Activated naive CD4-positive, alpha-beta T cell treated with anti-CD3 and anti-CD28 coated beads, Interleukin-2, amount 10 ng/mL, durations not matched to agents 7 days and 5 days (primary cell): ENCODE results near the gene DGCR8.
A peak's percentile ranks its signal among the peaks of the same experiment; 100 is the strongest.

ENCODE experiments used
- CTCF ChIA-PET: fragments of 350-600 bp; sonication (Branson Sonifier 250); formaldehyde crosslinking; loops from one replicate; lab custom pipeline; 2021; ENCODE audit warnings: antibody characterized with exemption; lab: Charles Lee
- DNase-seq: peaks from one replicate; pipeline ENCODE4 v3.0.0-alpha.2; 2020
- H3K27ac Mint-ChIP-seq: one replicate; pipeline ENCODE4 v1.8.0; 2021; ENCODE audit warnings: mild to moderate bottlenecking, moderate library complexity, mixed read lengths
- H3K27me3 Mint-ChIP-seq: one replicate; pipeline ENCODE4 v1.8.0; 2021; ENCODE audit warnings: mild to moderate bottlenecking, mixed read lengths
- H3K36me3 Mint-ChIP-seq: one replicate; pipeline ENCODE4 v1.8.0; 2021; ENCODE audit warnings: mixed read lengths
- H3K4me1 Mint-ChIP-seq: one replicate; pipeline ENCODE4 v1.8.0; 2021; ENCODE audit warnings: mixed read lengths
- H3K4me3 Mint-ChIP-seq: one replicate; pipeline ENCODE4 v1.8.0; 2021; ENCODE audit warnings: mild to moderate bottlenecking, moderate library complexity, mixed read lengths
- H3K9me3 Mint-ChIP-seq: one replicate; pipeline ENCODE4 v1.8.0; 2021; ENCODE audit warnings: mixed read lengths

Gene DGCR8

DNA sequence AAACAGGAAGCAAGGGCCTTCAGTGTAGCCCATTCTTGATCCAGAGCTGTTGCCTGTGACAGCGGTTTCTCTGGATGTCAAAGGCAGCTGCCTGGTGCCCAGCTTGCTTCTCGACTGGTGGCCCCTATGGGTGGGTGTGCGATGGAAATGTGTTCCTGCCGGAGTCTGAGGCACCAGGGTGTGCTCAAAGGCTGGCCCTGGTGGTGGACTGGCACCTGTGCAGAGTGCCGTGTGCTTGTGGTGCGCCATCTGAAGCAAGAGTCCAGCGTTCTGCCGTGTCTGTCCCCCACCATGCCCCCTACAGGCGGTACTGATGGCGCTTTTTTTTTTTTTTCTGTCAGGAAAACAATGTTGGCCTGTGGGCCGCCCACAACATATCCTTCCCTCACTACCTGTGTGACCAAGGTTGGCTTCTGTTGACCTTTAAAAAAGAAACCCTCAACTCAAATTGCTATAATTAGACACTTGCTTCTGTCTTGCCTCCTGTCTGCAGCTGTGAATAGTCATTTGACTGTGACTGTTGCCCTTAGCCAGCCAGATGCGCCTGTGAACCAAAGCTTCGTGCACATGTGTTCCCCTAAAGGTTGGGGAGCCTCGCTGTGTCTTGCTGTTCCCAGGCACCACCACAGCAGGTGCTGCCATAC is 31.1 kb downstream of the DGCR8 start:
- no peak overlapping the region for H3K4me3 Mint-ChIP-seq
- peak overlapping the region; percentile 46 for H3K27ac Mint-ChIP-seq
- H3K9me3 Mint-ChIP-seq, result no peaks in the 10 kb centered on the region
- peaks cover 21% of the 10 kb centered on the region for H3K4me1 Mint-ChIP-seq
- peaks cover 39% of the 10 kb centered on the region for H3K36me3 Mint-ChIP-seq
- H3K27me3 Mint-ChIP-seq, result no peaks in the 10 kb centered on the region
- DNase-seq, result peak; percentile 38
- CTCF ChIA-PET, result interaction anchor here (1.0 to 1.4 kb wide), 3 partner anchors 15 to 140 kb away, joined by 4 read pairs; no protein-coding TSS in a partner anchor

- H3K27ac Mint-ChIP-seq, result peak overlapping the region; percentile 71
- CTCF ChIA-PET, result interaction anchor here (1.1 to 1.4 kb wide), 3 partner anchors 11 to 141 kb away, joined by 3 to 4 read pairs (median 4); no protein-coding TSS in a partner anchor
- no peaks in the 10 kb centered on the region for H3K27me3 Mint-ChIP-seq
- H3K4me3 Mint-ChIP-seq, result no peak overlapping the region
- H3K4me1 Mint-ChIP-seq, result peaks cover 25% of the 10 kb centered on the region
- no peaks in the 10 kb centered on the region for H3K9me3 Mint-ChIP-seq
- peaks cover 39% of the 10 kb centered on the region for H3K36me3 Mint-ChIP-seq
- DNase-seq, result no peak
These were observed 31.9 kb downstream of the DGCR8 start for GRCh38 chr22:20111689-20112622.

DNA sequence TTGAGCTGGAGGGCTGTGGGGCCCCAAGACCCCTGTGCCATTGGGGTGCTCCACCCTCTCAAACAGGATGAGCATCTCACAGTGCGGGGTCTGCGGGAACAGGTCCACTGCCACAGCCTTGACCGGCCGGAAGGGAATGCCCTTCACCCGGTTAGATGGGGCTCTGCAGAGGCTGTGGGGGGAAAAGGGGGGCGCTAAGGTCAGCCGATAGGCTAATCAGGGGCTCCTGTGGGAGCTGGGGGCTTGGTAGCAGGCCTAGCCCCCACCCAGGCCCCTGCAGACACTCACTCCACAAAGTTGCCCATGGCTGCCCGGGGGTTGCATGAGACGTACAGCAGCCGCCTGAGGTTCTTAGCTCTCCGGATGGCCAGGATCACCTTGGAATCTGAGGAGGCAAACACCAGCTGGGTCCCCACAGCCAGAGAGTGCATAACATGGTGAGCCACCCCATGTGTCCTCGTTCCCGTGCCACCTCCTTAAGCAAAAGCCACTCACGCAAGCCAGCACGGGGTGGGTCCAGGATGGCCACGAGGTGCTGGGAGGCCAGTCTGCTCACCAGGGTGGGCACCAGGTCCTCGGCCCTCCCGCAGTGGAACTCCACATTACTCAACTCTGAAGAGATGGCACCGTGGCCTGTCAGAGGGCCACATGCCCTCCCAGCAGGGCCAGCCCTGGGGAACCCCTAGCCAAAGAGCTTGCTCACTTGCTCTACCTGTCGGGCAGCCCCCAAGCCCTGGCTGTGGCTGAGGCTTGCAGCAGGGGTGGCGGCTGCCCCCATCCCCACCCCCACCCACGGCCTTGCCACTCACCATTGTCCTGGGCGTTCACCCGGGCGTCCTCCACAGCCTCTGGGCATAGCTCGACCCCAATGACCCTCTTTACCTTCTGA is 32.8 kb downstream of the DGCR8 start:
- no peak overlapping the region for H3K27ac Mint-ChIP-seq
- peaks cover 25% of the 10 kb centered on the region for H3K4me1 Mint-ChIP-seq
- no peaks in the 10 kb centered on the region for H3K27me3 Mint-ChIP-seq
- no peak for DNase-seq
- H3K36me3 Mint-ChIP-seq, result peaks cover 32% of the 10 kb centered on the region
- CTCF ChIA-PET, result interaction anchor here (1.1 kb wide), 1 partner anchor 12 kb away, joined by 3 read pairs; no protein-coding TSS in a partner anchor
- no peaks in the 10 kb centered on the region for H3K9me3 Mint-ChIP-seq
- H3K4me3 Mint-ChIP-seq, result no peak overlapping the region

- H3K27me3 Mint-ChIP-seq, result no peaks in the 10 kb centered on the region
- CTCF ChIA-PET, result no interaction called here
- peaks cover 33% of the 10 kb centered on the region for H3K4me1 Mint-ChIP-seq
- H3K27ac Mint-ChIP-seq, result peak overlapping the region; percentile 73
- no peak overlapping the region for H3K4me3 Mint-ChIP-seq
- H3K36me3 Mint-ChIP-seq, result peaks cover 30% of the 10 kb centered on the region
- no peak for DNase-seq
- no peaks in the 10 kb centered on the region for H3K9me3 Mint-ChIP-seq
These were observed 33.7 kb downstream of the DGCR8 start for GRCh38 chr22:20113551-20114310.

- H3K4me3 Mint-ChIP-seq, result peak overlapping the region; percentile 90
- H3K36me3 Mint-ChIP-seq, result peaks cover 37% of the 10 kb centered on the region
- CTCF ChIA-PET, result no interaction called here
- peaks cover 43% of the 10 kb centered on the region for H3K4me1 Mint-ChIP-seq
- H3K27ac Mint-ChIP-seq, result peak overlapping the region; percentile 78
- H3K27me3 Mint-ChIP-seq, result no peaks in the 10 kb centered on the region
- DNase-seq, result no peak
- H3K9me3 Mint-ChIP-seq, result no peaks in the 10 kb centered on the region
These were observed 34.8 kb downstream of the DGCR8 start for GRCh38 chr22:20114506-20115475.

DNA sequence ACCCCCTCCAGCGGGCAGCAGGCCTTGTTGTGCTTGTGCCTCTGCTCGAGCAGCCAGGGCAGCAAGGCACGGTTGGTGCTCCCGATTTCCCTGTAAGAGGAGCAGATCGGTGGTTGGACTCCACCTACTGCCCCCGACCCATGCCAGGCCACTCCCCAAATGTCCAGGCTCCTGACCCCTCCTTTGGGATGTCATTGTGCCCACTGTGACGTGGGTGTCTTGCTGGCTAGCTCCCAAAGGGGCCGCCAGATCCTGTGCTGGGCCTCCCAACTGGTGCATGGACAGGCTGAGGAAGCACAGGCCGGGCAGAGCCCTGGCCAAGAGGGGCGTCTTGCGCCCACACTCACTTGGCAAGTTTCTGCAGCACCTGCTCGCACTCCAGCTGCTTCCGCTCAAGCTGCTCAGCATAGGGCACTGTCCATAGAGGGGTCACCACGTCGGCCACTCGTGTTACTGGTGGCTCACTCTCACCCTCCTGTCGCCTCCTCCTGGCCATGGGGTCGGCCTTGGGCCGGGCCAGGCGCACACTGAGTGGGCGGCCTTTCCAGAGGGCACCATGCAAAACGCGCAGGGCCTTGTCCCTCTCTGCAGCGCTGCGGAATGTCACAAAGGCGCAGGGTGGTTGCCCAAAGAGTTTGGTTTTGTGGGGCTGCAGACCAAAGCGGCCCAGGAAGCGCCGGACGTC is 35.8 kb downstream of the DGCR8 start, which contains the start of gene RANBP1:
Gene RANBP1 (plus strand): TSS at position 414 of the 685 bp plus-strand sequence. CDS start 81 bp downstream, at position 495.
- H3K36me3 Mint-ChIP-seq, result peaks cover 37% of the 10 kb centered on the region
- H3K9me3 Mint-ChIP-seq, result no peaks in the 10 kb centered on the region
- H3K27ac Mint-ChIP-seq, result peak within 1 kb of the TSS; percentile 96
- H3K4me3 Mint-ChIP-seq, result peak within 1 kb of the TSS; percentile 90
- H3K4me1 Mint-ChIP-seq, result peaks cover 53% of the 10 kb centered on the region
- DNase-seq, result no peak
- CTCF ChIA-PET, result no interaction called here
- H3K27me3 Mint-ChIP-seq, result no peaks in the 10 kb centered on the region

GRCh38 chr22:20116376-20116950 is 36.4 kb downstream of the DGCR8 start:
- H3K4me3 Mint-ChIP-seq, result peak overlapping the region; percentile 90
- no peaks in the 10 kb centered on the region for H3K27me3 Mint-ChIP-seq
- H3K4me1 Mint-ChIP-seq, result peaks cover 51% of the 10 kb centered on the region
- H3K36me3 Mint-ChIP-seq, result peaks cover 36% of the 10 kb centered on the region
- peak overlapping the region; percentile 96 for H3K27ac Mint-ChIP-seq
- CTCF ChIA-PET, result no interaction called here
- H3K9me3 Mint-ChIP-seq, result no peaks in the 10 kb centered on the region
- DNase-seq, result no peak

DNA sequence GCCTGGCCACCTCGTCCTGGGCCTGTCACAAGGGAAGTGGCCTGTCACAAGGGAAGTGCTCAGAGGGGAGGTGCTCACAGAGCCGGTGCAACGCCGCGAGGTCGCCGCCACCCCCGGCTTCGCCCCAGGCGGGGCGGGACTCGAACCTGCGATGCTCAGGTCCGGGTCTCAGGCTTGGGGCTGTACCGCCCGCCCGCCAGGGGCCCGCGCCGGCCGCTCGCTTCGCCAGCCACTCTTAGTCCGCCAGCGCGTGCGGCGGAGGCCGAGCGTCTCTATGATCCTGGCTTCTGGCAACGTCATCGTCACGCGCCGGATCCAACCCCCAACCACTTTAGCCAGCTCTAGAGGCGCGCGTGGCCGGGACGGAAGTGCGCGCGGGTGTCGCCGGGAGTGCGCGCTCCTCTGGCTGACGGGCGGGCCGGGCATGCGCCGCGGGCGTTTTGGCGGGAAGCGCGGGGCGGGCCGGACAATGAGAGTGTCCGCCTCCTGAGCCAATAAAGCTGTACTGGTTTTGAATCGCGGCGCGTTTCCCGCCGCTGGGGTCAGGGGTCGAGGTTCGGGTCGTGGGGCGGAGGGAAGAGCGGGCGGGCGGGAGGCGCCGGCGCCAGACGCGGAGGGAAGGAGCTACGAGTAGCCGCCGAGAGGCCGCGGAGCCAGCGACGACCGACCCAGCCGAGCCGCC is 37.1 kb downstream of the DGCR8 start, which contains the start of gene TRMT2A:
Gene TRMT2A (minus strand): TSS at position 276 of the 682 bp plus-strand sequence. CDS start 320 bp downstream, outside the sequence.
- peak within 1 kb of the TSS; percentile 96 for H3K27ac Mint-ChIP-seq
- no peaks in the 10 kb centered on the region for H3K9me3 Mint-ChIP-seq
- no peaks in the 10 kb centered on the region for H3K27me3 Mint-ChIP-seq
- H3K4me3 Mint-ChIP-seq, result peak within 1 kb of the TSS; percentile 90
- peak; percentile 98 for DNase-seq
- peaks cover 38% of the 10 kb centered on the region for H3K36me3 Mint-ChIP-seq
- CTCF ChIA-PET, result interaction anchor here (1.1 to 2.4 kb wide), 2 partner anchors 12 to 164 kb away, joined by 3 to 9 read pairs; no protein-coding TSS in a partner anchor
- H3K4me1 Mint-ChIP-seq, result peaks cover 54% of the 10 kb centered on the region

- no peaks in the 10 kb centered on the region for H3K9me3 Mint-ChIP-seq
- CTCF ChIA-PET, result interaction anchor here (1.1 to 2.4 kb wide), 3 partner anchors 11 to 165 kb away, joined by 3 to 9 read pairs (median 3); no protein-coding TSS in a partner anchor
- no peaks in the 10 kb centered on the region for H3K27me3 Mint-ChIP-seq
- peak overlapping the region; percentile 88 for H3K27ac Mint-ChIP-seq
- H3K36me3 Mint-ChIP-seq, result peaks cover 41% of the 10 kb centered on the region
- DNase-seq, result peak; percentile 66
- peak overlapping the region; percentile 90 for H3K4me3 Mint-ChIP-seq
- peaks cover 57% of the 10 kb centered on the region for H3K4me1 Mint-ChIP-seq
These were observed 37.7 kb downstream of the DGCR8 start for GRCh38 chr22:20117633-20118299.

GRCh38 chr22:20118300-20119020 is 38.4 kb downstream of the DGCR8 start:
- H3K36me3 Mint-ChIP-seq, result peaks cover 41% of the 10 kb centered on the region
- H3K9me3 Mint-ChIP-seq, result no peaks in the 10 kb centered on the region
- peak overlapping the region; percentile 88 for H3K27ac Mint-ChIP-seq
- no peak for DNase-seq
- H3K4me1 Mint-ChIP-seq, result peaks cover 57% of the 10 kb centered on the region
- CTCF ChIA-PET, result interaction anchor here (1.1 to 2.4 kb wide), 3 partner anchors 10 to 165 kb away, joined by 3 to 9 read pairs (median 3); no protein-coding TSS in a partner anchor
- H3K27me3 Mint-ChIP-seq, result no peaks in the 10 kb centered on the region
- peak overlapping the region; percentile 86 for H3K4me3 Mint-ChIP-seq
